HG02678 (cell line): Measurements from ENCODE around the gene CHMP4A.

Experiments used
- ATAC-seq: cut with Tn5 transposase; IDR thresholded peaks from one replicate; pipeline ENCODE4 v1.9.1; 2021; ENCODE audit warnings: mild to moderate bottlenecking, moderate library complexity; ENCODE audit not compliant: unreplicated experiment

Gene CHMP4A

DNA sequence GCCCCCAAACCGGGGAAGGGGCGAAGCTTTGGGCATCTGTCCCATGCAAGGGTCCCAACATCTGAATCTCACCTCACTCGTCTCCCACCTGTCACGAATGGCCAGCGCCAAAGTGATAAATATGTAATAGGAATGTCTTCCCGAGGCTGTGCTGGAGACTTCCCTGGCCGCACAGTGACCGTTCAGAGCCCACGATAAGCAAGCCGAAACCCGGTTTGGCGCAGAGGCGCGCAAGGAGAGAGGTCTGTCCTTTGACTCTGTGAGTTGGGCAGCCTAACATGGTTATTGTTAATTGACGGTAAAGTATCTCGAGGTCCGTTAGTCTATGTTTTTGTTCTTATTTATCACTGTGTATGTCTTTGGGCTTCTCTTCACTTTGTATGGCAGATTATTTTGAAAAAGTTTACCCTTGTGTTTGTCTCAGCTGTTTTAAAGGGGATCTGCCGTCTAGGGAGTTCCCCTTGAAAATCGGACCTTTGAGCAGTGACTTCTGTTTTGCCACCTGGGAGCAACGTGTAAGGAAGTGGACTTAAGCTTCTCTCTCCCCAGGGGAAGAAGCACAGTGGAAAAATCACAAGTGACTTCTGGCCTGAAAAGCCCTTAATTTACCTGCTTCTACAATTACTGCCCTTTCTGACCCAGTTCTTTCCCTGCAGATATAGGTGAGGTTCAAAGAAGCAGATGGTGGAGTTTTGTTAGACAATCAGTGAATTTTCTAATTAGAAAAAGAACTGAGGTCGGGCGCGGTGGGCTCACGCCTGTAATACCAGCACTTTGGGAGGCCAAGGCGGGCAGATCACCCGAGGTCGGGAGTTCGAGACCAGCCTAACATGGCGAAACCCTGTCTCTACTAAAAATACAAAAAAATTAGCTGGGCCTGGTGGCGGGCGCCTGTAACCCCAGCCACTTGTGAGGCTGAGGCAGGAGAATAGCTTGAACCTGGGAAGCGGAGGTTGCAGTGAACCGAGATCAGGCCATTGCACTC lies 16.9 kb downstream of the CHMP4A start:
- peak; percentile 27 for ATAC-seq

GRCh38 chr14:24195186-24196070 lies 17.9 kb downstream of the CHMP4A start, which contains the start of gene TM9SF1:
TSS of gene TM9SF1 (minus strand) at chr14:24195441. CDS start at chr14:24195019, 422 bp downstream.
- peak; percentile 81 for ATAC-seq

- ATAC-seq, result no peak
Observed at GRCh38 chr14:24194873-24195185, 18.5 kb downstream of the CHMP4A start.

GRCh38 chr14:24194186-24194872 lies 19.0 kb downstream of the CHMP4A start:
- no peak for ATAC-seq

DNA sequence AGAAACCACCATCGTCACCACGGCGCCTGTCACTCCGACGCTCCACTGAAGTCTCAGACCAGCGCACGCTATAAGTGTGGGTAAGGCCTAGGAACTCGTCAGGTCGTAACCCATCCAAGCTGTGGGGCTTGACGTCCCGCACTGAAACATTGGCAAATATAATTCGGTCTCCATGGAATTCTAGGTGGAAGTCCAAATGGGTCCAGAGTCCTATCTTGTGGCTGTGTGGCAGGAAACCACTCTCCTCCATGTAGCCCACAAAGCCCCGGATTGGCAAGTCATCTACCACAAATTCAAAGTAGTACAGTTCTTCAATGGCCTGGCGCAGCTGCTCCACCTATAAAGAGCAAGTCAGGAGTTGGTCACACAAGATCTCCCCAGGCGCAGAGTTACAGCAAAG lies 20.4 kb downstream of the CHMP4A start:
- ATAC-seq, result no peak

GRCh38 chr14:24190416-24190815 lies 22.9 kb downstream of the CHMP4A start:
- no peak for ATAC-seq

GRCh38 chr14:24189460-24189859 lies 23.8 kb downstream of the CHMP4A start:
- ATAC-seq, result no peak

DNA sequence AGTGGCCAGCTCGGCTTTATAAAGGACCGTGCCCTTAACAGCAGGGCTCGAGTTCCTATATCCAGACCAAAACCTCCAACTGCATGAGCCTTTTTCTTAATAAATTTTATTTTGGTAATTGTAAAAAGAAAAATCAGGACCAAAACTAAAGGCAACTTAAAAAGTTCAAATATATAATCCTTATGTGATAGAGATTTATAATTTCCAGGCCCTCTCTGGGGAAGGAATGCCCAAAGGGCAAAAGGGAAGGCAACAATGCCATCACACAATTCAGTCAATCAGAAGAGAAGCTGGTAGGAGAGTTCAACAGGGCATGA lies 24.3 kb downstream of the CHMP4A start:
- ATAC-seq, result no peak

- ATAC-seq, result peak; percentile 90
Observed at GRCh38 chr14:24188251-24189058, 24.8 kb downstream of the CHMP4A start, which contains the start of gene IPO4. TSS of gene IPO4 (minus strand) at chr14:24188816. CDS start at chr14:24188787, 29 bp downstream.

DNA sequence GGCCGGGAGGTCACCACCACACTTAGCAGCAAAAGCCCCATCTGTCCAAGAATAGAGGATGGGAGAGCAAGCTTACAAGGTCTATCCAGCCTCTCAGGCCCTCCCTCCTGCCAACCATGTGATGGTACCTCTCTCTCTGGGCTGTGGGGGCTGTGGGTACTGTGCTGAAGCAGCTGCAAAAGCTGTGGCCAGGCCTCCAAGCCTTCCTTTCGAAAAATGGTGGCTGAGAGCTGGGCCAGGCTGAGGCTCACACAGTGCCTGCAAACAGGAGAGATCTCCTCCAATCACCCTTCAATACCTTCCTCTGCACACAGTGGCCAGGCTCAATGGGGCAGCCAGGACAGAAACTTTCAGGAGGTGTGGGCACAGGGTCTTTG lies 25.8 kb downstream of the CHMP4A start:
- no peak for ATAC-seq

DNA sequence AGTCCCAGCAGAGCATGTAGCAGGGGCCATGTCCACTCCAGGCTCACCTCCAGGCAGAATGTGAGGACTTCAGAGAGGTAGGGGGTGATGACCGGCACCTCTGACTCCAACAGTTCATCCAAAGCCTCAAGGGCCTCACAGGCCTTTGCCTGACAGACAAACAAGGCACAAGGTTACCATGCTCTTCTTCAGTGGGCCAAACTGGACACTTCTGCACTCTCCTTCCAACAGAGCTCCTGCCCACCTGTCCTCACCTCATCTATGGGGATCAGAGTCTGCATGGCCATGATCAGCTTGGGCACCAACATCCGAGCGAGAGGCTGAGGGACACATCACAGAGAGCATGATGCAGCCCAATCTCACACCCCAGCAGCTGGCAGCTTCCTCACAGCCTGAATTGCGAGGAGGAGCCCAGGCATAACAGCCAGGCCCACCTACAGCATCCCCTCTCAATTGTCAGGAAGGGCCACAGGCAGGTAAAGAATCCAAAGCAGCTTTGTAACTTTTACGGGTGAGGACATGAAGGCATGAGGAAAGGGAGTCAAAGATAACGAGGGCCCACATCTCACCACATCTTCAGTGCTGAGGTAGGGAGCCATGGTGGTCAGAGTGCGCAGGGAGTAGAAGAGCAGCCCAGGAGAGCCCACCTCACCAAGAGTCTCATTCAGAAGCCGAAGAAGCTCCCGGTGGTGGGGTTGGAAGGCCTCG lies 26.3 kb downstream of the CHMP4A start:
- ATAC-seq, result no peak

- no peak for ATAC-seq
Observed at GRCh38 chr14:24185741-24186140, 27.5 kb downstream of the CHMP4A start.

DNA sequence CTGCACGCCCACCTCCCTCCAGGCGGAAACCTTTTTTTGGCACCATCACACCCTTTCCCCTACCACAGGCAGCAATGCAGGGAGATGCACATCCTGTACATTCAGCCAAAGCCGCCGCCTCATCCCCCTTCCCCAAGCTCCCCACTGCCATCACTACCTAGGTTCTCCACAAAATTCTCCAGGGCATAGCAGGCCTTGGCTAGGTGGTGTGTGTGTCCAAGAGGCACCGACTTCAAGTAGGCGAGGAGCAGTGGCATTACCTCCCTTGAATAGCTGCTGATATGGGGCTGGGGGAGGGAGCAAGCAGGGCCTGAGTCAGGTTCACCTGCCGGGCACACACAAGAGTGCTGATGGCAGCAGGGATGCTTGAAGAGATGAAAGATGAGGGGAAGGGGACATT lies 28.3 kb downstream of the CHMP4A start:
- ATAC-seq, result no peak

GRCh38 chr14:24184104-24184970 lies 29.0 kb downstream of the CHMP4A start:
- no peak for ATAC-seq

DNA sequence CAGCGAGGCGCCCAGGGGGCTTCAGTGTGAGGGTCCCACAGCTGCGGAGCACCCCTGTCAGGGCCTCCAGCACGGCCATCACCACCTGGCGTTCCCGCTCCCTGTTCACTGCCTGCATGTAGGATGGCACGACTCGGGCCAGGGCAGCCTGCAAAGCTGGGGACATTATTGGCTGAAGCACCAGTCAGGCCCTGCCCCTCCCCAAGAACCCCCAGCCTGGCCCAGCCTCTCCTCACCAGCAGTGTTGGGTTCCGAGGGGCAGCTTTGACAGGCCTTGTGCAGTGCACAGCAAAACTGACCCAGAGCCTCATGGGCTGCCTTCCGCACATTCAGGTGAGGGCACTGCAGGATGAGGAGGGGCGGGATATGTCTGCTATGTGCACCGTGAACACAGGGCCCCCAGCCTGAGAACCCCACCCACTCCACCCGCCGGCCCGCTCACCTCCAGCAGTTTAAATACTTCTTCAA lies 30.2 kb downstream of the CHMP4A start:
- no peak for ATAC-seq

DNA sequence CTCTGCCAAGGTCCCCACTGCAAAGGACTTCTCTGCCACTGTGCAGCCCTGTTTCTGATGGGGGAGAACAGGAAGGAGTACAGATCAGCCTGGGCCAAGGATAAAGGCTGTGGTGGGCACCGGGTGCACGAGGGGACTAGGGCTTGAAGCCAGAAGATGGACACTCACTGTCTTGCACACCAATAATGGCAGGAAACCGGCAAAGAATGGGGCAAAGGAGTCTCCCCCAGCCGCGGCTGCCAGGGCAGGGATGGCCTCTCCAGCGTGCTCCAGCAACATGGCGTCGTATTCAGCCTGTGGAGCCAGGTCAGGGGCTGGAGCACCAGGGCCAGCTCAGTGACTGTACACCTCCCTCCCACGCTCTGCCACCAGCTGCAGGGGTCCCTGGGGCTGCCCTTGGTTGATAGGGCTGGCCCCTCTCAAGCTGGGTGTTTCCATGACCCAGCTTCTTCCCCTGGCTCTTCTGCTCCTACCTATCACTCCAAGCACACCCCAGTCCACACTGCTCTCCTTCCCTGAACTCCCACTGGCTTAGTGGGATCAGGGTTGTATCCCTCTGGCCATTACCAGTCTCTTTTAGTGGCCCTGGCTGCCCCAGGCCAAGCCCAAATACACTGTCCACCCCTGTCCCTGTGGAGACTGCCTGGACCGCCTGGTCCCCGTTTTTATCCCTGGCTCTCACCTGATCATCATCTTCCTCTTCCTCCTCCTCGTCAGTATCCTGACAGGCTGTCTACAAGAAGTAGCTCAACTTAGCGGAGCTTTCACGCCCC lies 31.0 kb downstream of the CHMP4A start:
- no peak for ATAC-seq

DNA sequence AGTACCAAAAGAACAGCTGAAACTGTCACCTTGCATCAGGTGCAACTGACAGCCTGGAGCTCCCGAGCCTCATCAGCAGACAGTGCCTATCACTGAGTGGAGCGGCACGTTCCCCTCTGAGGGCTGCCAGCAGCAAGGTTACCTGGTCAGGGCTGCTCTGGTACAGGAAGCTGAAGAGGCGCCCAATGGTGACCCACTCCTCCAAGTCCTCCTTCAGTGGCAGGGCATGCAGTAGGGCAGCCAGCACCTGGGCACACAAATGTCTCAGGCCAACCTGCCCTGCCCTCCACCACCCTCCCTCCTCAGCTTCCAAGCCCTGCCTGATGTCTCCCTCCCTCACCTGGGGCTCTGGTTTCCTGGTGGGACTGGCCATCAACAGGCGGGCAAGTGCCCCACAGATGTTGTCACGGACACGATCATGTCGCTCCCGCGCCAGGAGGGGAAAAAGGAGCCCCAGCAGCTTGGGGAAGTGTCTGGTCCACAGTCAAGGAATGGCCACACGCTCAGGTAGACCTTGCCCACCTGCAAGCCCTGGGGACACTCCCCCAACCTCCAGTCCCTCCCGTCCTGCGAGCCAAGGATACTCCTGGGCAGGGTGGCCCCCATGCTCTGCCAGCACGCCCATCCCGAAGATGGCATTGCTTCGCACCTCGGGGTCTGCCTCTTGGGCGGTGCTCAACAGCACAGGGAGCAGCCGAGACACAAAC lies 31.8 kb downstream of the CHMP4A start:
- no peak for ATAC-seq
